Activated CD4-positive, alpha-beta memory T cell treated with anti-CD3 and anti-CD28 coated beads, Interleukin-2, amount 10 ng/mL, durations not matched to agents 7 days and 5 days (primary cell): ENCODE measurements around the gene ADAM33. TPM values are rescaled to one million over a fixed set of nuclear protein-coding genes. Genes with fewer than 3 reads are reported as not detected.

ENCODE experiments used
- CTCF ChIA-PET: fragments of 350-600 bp; sonication (Branson Sonifier 250); formaldehyde crosslinking; loops from one replicate; lab custom pipeline; 2021; ENCODE audit warnings: antibody characterized with exemption, inconsistent platforms; lab: Charles Lee
- POLR2A ChIA-PET: fragments of 350-600 bp; sonication (Branson Sonifier 250); formaldehyde crosslinking; loops from one replicate; lab custom pipeline; 2021; ENCODE audit warnings: antibody characterized with exemption; lab: Charles Lee
- DNase-seq: peaks from one replicate; pipeline ENCODE4 v3.0.0-alpha.2; 2020
- H3K27ac Mint-ChIP-seq: one replicate; pipeline ENCODE4 v1.8.0; 2021; ENCODE audit warnings: mild to moderate bottlenecking, mixed read lengths
- H3K27me3 Mint-ChIP-seq: one replicate; pipeline ENCODE4 v1.8.0; 2021; ENCODE audit warnings: mixed read lengths
- H3K36me3 Mint-ChIP-seq: one replicate; pipeline ENCODE4 v1.8.0; 2021; ENCODE audit warnings: low read depth, mixed read lengths
- H3K4me1 Mint-ChIP-seq: one replicate; pipeline ENCODE4 v1.8.0; 2021; ENCODE audit warnings: mixed read lengths
- H3K4me3 Mint-ChIP-seq: one replicate; pipeline ENCODE4 v1.8.0; 2021; ENCODE audit warnings: mild to moderate bottlenecking, mixed read lengths
- H3K9me3 Mint-ChIP-seq: one replicate; pipeline ENCODE4 v1.8.0; 2021; ENCODE audit warnings: mixed read lengths
- total RNA-seq, 2 experiments: library from RNA; stranded (reverse); gene quantifications; one replicate each; pipeline ENCODE4 v1.2.3, GENCODE V29; 2021

Gene ADAM33
- total RNA-seq, 2 experiments from 2014 or later: not detected

GRCh38 chr20:3669710-3670367, 12.0 kb downstream of the ADAM33 start:
- CTCF ChIA-PET: no interaction called here
- POLR2A ChIA-PET: no interaction called here
- no peak for DNase-seq
- Mint-ChIP-seq H3K9me3 (no peaks in the 10 kb centered on the region), H3K36me3 (no peaks in the 10 kb centered on the region), H3K27me3 (peaks cover 66% of the 10 kb centered on the region), H3K4me1 (peaks cover 34% of the 10 kb centered on the region), H3K4me3 (no peak overlapping the region), H3K27ac (no peak overlapping the region)

GRCh38 chr20:3667434-3668037, 14.3 kb downstream of the ADAM33 start:
- H3K4me3 Mint-ChIP-seq: no peak overlapping the region
- no peaks in the 10 kb centered on the region for H3K36me3 Mint-ChIP-seq
- CTCF ChIA-PET: interaction anchor here (1.7 kb wide), 1 partner anchor 9 kb away, joined by 10 read pairs; no protein-coding TSS in a partner anchor
- H3K27me3 Mint-ChIP-seq: peaks cover 75% of the 10 kb centered on the region
- H3K9me3 Mint-ChIP-seq: no peaks in the 10 kb centered on the region
- DNase-seq: no peak
- no peak overlapping the region for H3K27ac Mint-ChIP-seq
- H3K4me1 Mint-ChIP-seq: peaks cover 39% of the 10 kb centered on the region
- POLR2A ChIA-PET: interaction anchor here (1.6 kb wide), 1 partner anchor 9 kb away, joined by 4 read pairs; no protein-coding TSS in a partner anchor

- no peak for DNase-seq
- POLR2A ChIA-PET: no interaction called here
- no peak overlapping the region for H3K27ac Mint-ChIP-seq
- CTCF ChIA-PET: interaction anchor here (4.3 kb wide), 1 partner anchor 13 kb away, joined by 22 read pairs; no protein-coding TSS in a partner anchor
- H3K27me3 Mint-ChIP-seq: peaks cover 72% of the 10 kb centered on the region
- no peak overlapping the region for H3K4me3 Mint-ChIP-seq
- no peaks in the 10 kb centered on the region for H3K36me3 Mint-ChIP-seq
- H3K9me3 Mint-ChIP-seq: no peaks in the 10 kb centered on the region
- H3K4me1 Mint-ChIP-seq: peaks cover 52% of the 10 kb centered on the region
Measured at GRCh38 chr20:3663858-3664257, 18.0 kb downstream of the ADAM33 start.

- POLR2A ChIA-PET: no interaction called here
- Mint-ChIP-seq H3K27ac (no peak within 1 kb of the TSS), H3K36me3 (no peaks in the 10 kb centered on the region), H3K4me1 (peaks cover 58% of the 10 kb centered on the region), H3K27me3 (peaks cover 71% of the 10 kb centered on the region), H3K4me3 (no peak within 1 kb of the TSS), H3K9me3 (no peaks in the 10 kb centered on the region)
- CTCF ChIA-PET: interaction anchor here (4.3 kb wide), 1 partner anchor 14 kb away, joined by 22 read pairs; no protein-coding TSS in a partner anchor
- no peak for DNase-seq
Measured at GRCh38 chr20:3663031-3663701, 18.6 kb downstream of the ADAM33 start, which contains the start of gene GFRA4. TSS of gene GFRA4 (minus strand) at chr20:3663399. CDS start at chr20:3663399, 0 bp downstream.

- Mint-ChIP-seq H3K36me3 (no peaks in the 10 kb centered on the region), H3K9me3 (no peaks in the 10 kb centered on the region), H3K27ac (no peak overlapping the region), H3K4me1 (peaks cover 53% of the 10 kb centered on the region), H3K4me3 (no peak overlapping the region), H3K27me3 (peaks cover 67% of the 10 kb centered on the region)
- ChIA-PET CTCF (interaction anchor here (1.8 kb wide), 1 partner anchor 15 kb away, joined by 3 read pairs; no protein-coding TSS in a partner anchor), POLR2A (no interaction called here)
- DNase-seq: no peak
Measured at GRCh38 chr20:3661814-3662665, 19.8 kb downstream of the ADAM33 start.

GRCh38 chr20:3661060-3661813, 20.6 kb downstream of the ADAM33 start:
- Mint-ChIP-seq H3K27me3 (peaks cover 66% of the 10 kb centered on the region), H3K4me1 (peaks cover 46% of the 10 kb centered on the region), H3K9me3 (no peaks in the 10 kb centered on the region), H3K27ac (no peak overlapping the region), H3K36me3 (no peaks in the 10 kb centered on the region), H3K4me3 (no peak overlapping the region)
- POLR2A ChIA-PET: no interaction called here
- no peak for DNase-seq
- CTCF ChIA-PET: interaction anchor here (1.8 kb wide), 1 partner anchor 16 kb away, joined by 3 read pairs; no protein-coding TSS in a partner anchor

GRCh38 chr20:3660262-3661059, 21.3 kb downstream of the ADAM33 start:
- no peak for DNase-seq
- no peak overlapping the region for H3K27ac Mint-ChIP-seq
- CTCF ChIA-PET: no interaction called here
- H3K4me3 Mint-ChIP-seq: no peak overlapping the region
- H3K27me3 Mint-ChIP-seq: peaks cover 69% of the 10 kb centered on the region
- H3K9me3 Mint-ChIP-seq: no peaks in the 10 kb centered on the region
- H3K36me3 Mint-ChIP-seq: no peaks in the 10 kb centered on the region
- peaks cover 38% of the 10 kb centered on the region for H3K4me1 Mint-ChIP-seq
- POLR2A ChIA-PET: no interaction called here

- H3K9me3 Mint-ChIP-seq: no peaks in the 10 kb centered on the region
- H3K27me3 Mint-ChIP-seq: peaks cover 64% of the 10 kb centered on the region
- DNase-seq: no peak
- H3K4me1 Mint-ChIP-seq: peaks cover 30% of the 10 kb centered on the region
- H3K4me3 Mint-ChIP-seq: no peak overlapping the region
- POLR2A ChIA-PET: interaction anchor here (0.8 to 1.9 kb wide), 4 partner anchors 9 to 161 kb away, joined by 3 to 6 read pairs (median 4); partner anchors contain the start of gene AP5S1
- no peaks in the 10 kb centered on the region for H3K36me3 Mint-ChIP-seq
- no peak overlapping the region for H3K27ac Mint-ChIP-seq
- CTCF ChIA-PET: interaction anchor here (1.0 to 1.4 kb wide), 5 partner anchors 9 to 85 kb away, joined by 3 to 10 read pairs (median 4); no protein-coding TSS in a partner anchor
Measured at GRCh38 chr20:3659492-3660261, 22.1 kb downstream of the ADAM33 start.

GRCh38 chr20:3658716-3659491, 22.9 kb downstream of the ADAM33 start:
- peaks cover under 1% of the 10 kb centered on the region for H3K36me3 Mint-ChIP-seq
- ChIA-PET POLR2A (interaction anchor here (0.8 to 1.9 kb wide), 4 partner anchors 10 to 161 kb away, joined by 3 to 6 read pairs (median 4); partner anchors contain the start of gene AP5S1), CTCF (interaction anchor here (0.8 to 1.4 kb wide), 7 partner anchors 10 to 94 kb away, joined by 3 to 10 read pairs (median 3); no protein-coding TSS in a partner anchor)
- peak overlapping the region; percentile 53 for H3K27ac Mint-ChIP-seq
- no peak overlapping the region for H3K4me3 Mint-ChIP-seq
- peak; percentile 59 for DNase-seq
- H3K4me1 Mint-ChIP-seq: peaks cover 32% of the 10 kb centered on the region
- peaks cover 56% of the 10 kb centered on the region for H3K27me3 Mint-ChIP-seq
- no peaks in the 10 kb centered on the region for H3K9me3 Mint-ChIP-seq
